ENCODE results near the gene EPHA5.

DNA sequence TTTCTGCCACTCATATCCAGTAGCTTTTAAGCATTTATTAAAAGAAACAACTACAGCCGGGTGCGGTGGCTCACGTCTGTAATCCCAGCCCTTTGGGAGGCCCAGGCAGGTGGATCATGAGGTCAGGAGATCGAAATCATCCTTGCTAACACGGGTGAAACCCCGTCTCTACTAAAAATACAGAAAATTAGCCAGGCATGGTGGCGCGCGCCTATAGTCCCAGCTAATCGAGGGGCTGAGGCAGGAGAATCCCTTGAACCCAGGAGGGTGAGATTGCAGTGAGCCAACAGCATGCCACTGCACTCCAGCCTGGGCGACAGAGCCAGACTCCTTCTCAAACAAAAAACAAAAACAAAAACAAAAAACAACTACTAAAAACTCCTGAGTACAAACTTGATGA is 119.8 kb downstream of the EPHA5 start:
- TF ChIP-seq, protein P1, sequence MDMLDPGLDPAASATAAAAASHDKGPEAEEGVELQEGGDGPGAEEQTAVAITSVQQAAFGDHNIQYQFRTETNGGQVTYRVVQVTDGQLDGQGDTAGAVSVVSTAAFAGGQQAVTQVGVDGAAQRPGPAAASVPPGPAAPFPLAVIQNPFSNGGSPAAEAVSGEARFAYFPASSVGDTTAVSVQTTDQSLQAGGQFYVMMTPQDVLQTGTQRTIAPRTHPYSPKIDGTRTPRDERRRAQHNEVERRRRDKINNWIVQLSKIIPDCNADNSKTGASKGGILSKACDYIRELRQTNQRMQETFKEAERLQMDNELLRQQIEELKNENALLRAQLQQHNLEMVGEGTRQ (CRISPR knock-in tag; IDR thresholded peaks at IDR 0.05): no peak
- TF ChIP-seq KAT7 (CRISPR knock-in tag; IDR thresholded peaks at IDR 0.05; ENCODE audit: borderline replicate concordance) (no peak), ETV6 (CRISPR knock-in tag; IDR thresholded peaks at IDR 0.05) (no peak), NR1H2 (CRISPR knock-in tag; IDR thresholded peaks at IDR 0.05) (no peak), RELA (CRISPR knock-in tag; IDR thresholded peaks at IDR 0.05; ENCODE audit: borderline replicate concordance) (no peak)
- TF ChIP-seq, protein P2, sequence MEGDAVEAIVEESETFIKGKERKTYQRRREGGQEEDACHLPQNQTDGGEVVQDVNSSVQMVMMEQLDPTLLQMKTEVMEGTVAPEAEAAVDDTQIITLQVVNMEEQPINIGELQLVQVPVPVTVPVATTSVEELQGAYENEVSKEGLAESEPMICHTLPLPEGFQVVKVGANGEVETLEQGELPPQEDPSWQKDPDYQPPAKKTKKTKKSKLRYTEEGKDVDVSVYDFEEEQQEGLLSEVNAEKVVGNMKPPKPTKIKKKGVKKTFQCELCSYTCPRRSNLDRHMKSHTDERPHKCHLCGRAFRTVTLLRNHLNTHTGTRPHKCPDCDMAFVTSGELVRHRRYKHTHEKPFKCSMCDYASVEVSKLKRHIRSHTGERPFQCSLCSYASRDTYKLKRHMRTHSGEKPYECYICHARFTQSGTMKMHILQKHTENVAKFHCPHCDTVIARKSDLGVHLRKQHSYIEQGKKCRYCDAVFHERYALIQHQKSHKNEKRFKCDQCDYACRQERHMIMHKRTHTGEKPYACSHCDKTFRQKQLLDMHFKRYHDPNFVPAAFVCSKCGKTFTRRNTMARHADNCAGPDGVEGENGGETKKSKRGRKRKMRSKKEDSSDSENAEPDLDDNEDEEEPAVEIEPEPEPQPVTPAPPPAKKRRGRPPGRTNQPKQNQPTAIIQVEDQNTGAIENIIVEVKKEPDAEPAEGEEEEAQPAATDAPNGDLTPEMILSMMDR (IDR thresholded peaks at IDR 0.05): no peak

All from WTC11 (cell line).